Measurements from ENCODE around the gene KIF25. TPM values are rescaled to one million over a fixed set of nuclear protein-coding genes. Genes with fewer than 3 reads are reported as not detected.

Gene KIF25
- total and polyA plus RNA-seq, 7 donors: 0.10 to 0.43 (median 0.20) TPM; not detected in 2

DNA sequence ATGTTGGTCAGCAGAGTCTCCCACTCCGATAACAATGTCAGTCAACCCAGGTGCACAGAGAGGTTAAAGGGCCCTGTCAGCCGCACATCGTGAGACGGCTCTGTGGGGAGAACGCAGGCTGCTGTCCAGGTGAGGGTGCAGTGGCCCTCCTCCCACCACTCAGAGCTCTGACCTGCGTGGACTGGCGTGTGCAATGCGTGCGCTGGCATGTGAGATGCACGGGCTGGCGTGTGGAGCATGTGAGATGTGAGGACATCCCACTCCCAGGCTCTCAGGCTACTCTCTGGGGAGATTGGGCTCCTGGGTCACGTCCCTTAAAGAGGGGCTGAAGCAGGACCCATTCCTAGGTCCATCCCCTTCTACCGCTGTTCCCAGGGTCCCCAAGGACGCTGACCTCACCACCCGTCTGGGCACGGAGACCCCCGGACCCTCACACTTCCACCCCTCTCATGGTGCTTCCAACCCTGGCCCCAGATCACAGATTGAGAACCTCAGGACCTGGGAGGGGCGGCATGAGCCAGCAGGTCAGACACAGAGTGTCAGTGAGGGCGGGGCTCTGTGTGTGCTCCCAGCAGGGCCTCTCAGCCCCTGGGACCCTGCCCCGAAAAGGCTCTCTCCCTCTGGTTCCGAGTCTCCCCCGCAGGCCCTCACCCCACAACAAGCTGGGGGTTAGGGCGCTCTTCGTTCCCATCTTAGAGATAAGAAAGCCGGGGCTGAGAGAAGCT lies 90.1 kb downstream of the KIF25 start:
- no peak overlapping the region for H3K4me3 ChIP-seq
- 82 to 88% (median 83%) methylated on average over 25 of the region's 25 CpGs for WGBS, 3 donors
- intact Hi-C loops (cut with DNase I): no loop called here
- no peak for TF ChIP-seq CTCF (IDR thresholded peaks at IDR 0.05)
- H3K36me3 ChIP-seq (ENCODE audit: insufficient read depth in 1 of 2, low read depth in 1 of 2): no peaks in the 10 kb centered on the region
- ATAC-seq (no peak), DNase-seq (peak; percentile 10 to 45)
- no peak overlapping the region for H3K27ac ChIP-seq
- no peaks in the 10 kb centered on the region for H3K27me3 ChIP-seq (ENCODE audit: insufficient read depth in 3 of 3, low read length in 2 of 3)
- no peaks in the 10 kb centered on the region for H3K4me1 ChIP-seq
- no peaks in the 10 kb centered on the region for H3K9me3 ChIP-seq

GRCh38 chr6:168088161-168089053 lies 90.9 kb downstream of the KIF25 start:
- Histone ChIP-seq H3K27ac (no peak overlapping the region), H3K9me3 (no peaks in the 10 kb centered on the region), H3K27me3 (ENCODE audit: insufficient read depth in 3 of 3, low read length in 2 of 3) (no peaks in the 10 kb centered on the region), H3K36me3 (ENCODE audit: insufficient read depth in 1 of 2, low read depth in 1 of 2) (no peaks in the 10 kb centered on the region), H3K4me3 (no peak overlapping the region), H3K4me1 (no peaks in the 10 kb centered on the region)
- no peak for TF ChIP-seq CTCF (IDR thresholded peaks at IDR 0.05)
- intact Hi-C loops (cut with DNase I): no loop called here
- peak in 2 of 4 donors; percentile 29 to 38 for ATAC-seq
- WGBS, 3 donors: 31 to 42% (median 41%) methylated on average over 20 of the region's 20 CpGs
- DNase-seq: peak; percentile 14 to 43

GRCh38 chr6:168089186-168090063 lies 92.0 kb downstream of the KIF25 start:
- no peak overlapping the region for H3K4me3 ChIP-seq
- ATAC-seq (peak; percentile 47 to 90 (median 70)), DNase-seq (peak; percentile 15 to 67)
- TF ChIP-seq CTCF (IDR thresholded peaks at IDR 0.05): no peak
- H3K27ac ChIP-seq: no peak overlapping the region
- no peaks in the 10 kb centered on the region for H3K27me3 ChIP-seq (ENCODE audit: insufficient read depth in 3 of 3, low read length in 2 of 3)
- intact Hi-C loops (cut with DNase I): no loop called here
- no peaks in the 10 kb centered on the region for H3K9me3 ChIP-seq
- H3K4me1 ChIP-seq: no peaks in the 10 kb centered on the region
- 52 to 74% (median 59%) methylated on average over 34 of the region's 34 CpGs for WGBS, 3 donors
- H3K36me3 ChIP-seq (ENCODE audit: insufficient read depth in 1 of 2, low read depth in 1 of 2): no peaks in the 10 kb centered on the region

GRCh38 chr6:168090064-168090690 lies 92.7 kb downstream of the KIF25 start:
- TF ChIP-seq CTCF (IDR thresholded peaks at IDR 0.05): no peak
- H3K27ac ChIP-seq: no peak overlapping the region
- no peak overlapping the region for H3K4me3 ChIP-seq
- intact Hi-C loops (cut with DNase I): no loop called here
- WGBS, 3 donors: 69 to 85% (median 71%) methylated on average over 15 to 16 of the region's 16 CpGs
- H3K4me1 ChIP-seq: no peaks in the 10 kb centered on the region
- H3K27me3 ChIP-seq (ENCODE audit: insufficient read depth in 3 of 3, low read length in 2 of 3): no peaks in the 10 kb centered on the region
- no peaks in the 10 kb centered on the region for H3K9me3 ChIP-seq
- no peak for ATAC-seq
- DNase-seq: peak in 1 of 2 donors; percentile 4
- H3K36me3 ChIP-seq (ENCODE audit: insufficient read depth in 1 of 2, low read depth in 1 of 2): no peaks in the 10 kb centered on the region
